Upper lobe of right lung (tissue), 1 donor: ENCODE measurements around the gene LALBA. TPM values are rescaled to one million over a fixed set of nuclear protein-coding genes. Genes with fewer than 3 reads are reported as not detected.

Experiments
- ATAC-seq: fragments of 200-7000 bp; cut with Tn5 transposase; one replicate; pipeline ENCODE4 v1.9.1; 2020; ENCODE audit warnings: mild to moderate bottlenecking, moderate library complexity
- DNase-seq: peaks from one replicate; pipeline ENCODE4 v3.0.0-alpha.2; 2020
- H3K27ac ChIP-seq: fragments of 200-600 bp; one replicate; pipeline ENCODE4 v1.8.0; 2022
- H3K27me3 ChIP-seq: fragments of 200-600 bp; one replicate; pipeline ENCODE4 v1.8.0; 2022; ENCODE audit warnings: mild to moderate bottlenecking
- H3K36me3 ChIP-seq: fragments of 200-600 bp; one replicate; pipeline ENCODE4 v1.8.0; 2022
- H3K4me1 ChIP-seq: fragments of 200-600 bp; one replicate; pipeline ENCODE4 v1.8.0; 2022
- H3K4me3 ChIP-seq: fragments of 200-600 bp; one replicate; pipeline ENCODE4 v1.8.0; 2022; ENCODE audit warnings: mild to moderate bottlenecking
- H3K9me3 ChIP-seq: fragments of 200-600 bp; one replicate; pipeline ENCODE4 v1.8.0; 2022
- intact Hi-C: fragments of 100-400 bp; cut with DNase I; formaldehyde crosslinking; loops from one replicate; pipeline ENCODE4 v1.11.0; 2022
- total RNA-seq: library from RNA; stranded (reverse); fragmentation: NEBNext Ultra II Directional; extraction: Animal tissue kit (Norgen Biotek cat#: 25700); gene quantifications from one replicate; pipeline ENCODE4 v1.2.1, GENCODE V29; 2021
- TF ChIP-seq, protein P1 (sequence below): fragments of 200-600 bp; IDR thresholded peaks from one replicate; pipeline ENCODE4 v1.8.0; 2022; ENCODE audit warnings: antibody characterized with exemption
- donor health status: DM: no; HTN: yes; CAD: no; lungs with severe emphysema.

Gene LALBA
- total RNA-seq, 1 donor from 2014 or later, result not detected

DNA sequence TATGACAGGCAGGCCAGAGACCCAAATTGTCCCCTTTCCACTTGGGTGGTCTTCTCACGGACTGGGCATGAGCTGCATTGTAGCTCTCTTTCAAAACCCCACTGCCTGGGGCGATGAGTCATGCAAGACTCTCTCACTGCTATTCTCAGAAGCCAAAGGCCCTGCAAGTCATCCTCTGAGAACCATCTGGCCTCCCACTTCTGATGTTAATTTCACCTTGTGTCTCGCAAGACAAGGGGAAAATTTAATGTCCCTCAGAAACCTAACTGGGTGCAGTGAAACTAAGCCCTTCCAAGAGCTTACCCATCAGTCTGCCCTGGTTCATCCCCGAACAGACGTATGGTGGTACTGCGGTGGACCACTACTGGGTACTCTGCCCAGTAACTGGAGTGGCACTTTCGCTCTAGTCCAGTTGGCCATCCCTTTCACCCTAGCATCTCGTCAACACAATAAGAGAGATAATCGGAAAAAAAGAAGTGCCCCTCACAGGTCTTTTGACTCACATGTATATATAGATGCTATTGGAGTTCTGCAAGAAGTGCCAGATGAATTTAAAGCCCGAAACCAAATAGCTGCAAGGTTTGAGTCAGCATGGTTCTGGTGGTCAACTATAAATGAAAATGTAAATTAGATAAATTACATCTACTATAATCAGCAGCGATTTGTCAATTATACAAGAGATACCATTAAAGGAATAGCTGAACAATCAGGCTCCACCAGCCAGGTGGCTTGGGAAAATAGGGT, 31.3 kb upstream of the LALBA start:
- intact Hi-C loops, result no loop called here
- no peaks in the 10 kb centered on the region for H3K4me1 ChIP-seq
- H3K36me3 ChIP-seq, result no peaks in the 10 kb centered on the region
- no peak for DNase-seq
- H3K27ac ChIP-seq, result no peak overlapping the region
- no peak overlapping the region for H3K4me3 ChIP-seq
- no peaks in the 10 kb centered on the region for H3K27me3 ChIP-seq
- TF ChIP-seq, protein P1, sequence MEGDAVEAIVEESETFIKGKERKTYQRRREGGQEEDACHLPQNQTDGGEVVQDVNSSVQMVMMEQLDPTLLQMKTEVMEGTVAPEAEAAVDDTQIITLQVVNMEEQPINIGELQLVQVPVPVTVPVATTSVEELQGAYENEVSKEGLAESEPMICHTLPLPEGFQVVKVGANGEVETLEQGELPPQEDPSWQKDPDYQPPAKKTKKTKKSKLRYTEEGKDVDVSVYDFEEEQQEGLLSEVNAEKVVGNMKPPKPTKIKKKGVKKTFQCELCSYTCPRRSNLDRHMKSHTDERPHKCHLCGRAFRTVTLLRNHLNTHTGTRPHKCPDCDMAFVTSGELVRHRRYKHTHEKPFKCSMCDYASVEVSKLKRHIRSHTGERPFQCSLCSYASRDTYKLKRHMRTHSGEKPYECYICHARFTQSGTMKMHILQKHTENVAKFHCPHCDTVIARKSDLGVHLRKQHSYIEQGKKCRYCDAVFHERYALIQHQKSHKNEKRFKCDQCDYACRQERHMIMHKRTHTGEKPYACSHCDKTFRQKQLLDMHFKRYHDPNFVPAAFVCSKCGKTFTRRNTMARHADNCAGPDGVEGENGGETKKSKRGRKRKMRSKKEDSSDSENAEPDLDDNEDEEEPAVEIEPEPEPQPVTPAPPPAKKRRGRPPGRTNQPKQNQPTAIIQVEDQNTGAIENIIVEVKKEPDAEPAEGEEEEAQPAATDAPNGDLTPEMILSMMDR, result no peak
- ATAC-seq, result no peak
- peaks cover 3% of the 10 kb centered on the region for H3K9me3 ChIP-seq

- no peaks in the 10 kb centered on the region for H3K36me3 ChIP-seq
- intact Hi-C loops, result no loop called here
- H3K27ac ChIP-seq, result no peak overlapping the region
- no peak overlapping the region for H3K4me3 ChIP-seq
- ATAC-seq, result no peak
- DNase-seq, result no peak
- TF ChIP-seq, protein P1, result no peak
- H3K4me1 ChIP-seq, result no peaks in the 10 kb centered on the region
- no peaks in the 10 kb centered on the region for H3K9me3 ChIP-seq
- H3K27me3 ChIP-seq, result no peaks in the 10 kb centered on the region
Observed at GRCh38 chr12:48600552-48600951, 30.7 kb upstream of the LALBA start.

GRCh38 chr12:48592591-48593086, 22.8 kb upstream of the LALBA start:
- no peaks in the 10 kb centered on the region for H3K27me3 ChIP-seq
- ATAC-seq (no peak), DNase-seq (no peak)
- no peaks in the 10 kb centered on the region for H3K4me1 ChIP-seq
- TF ChIP-seq, protein P1, result no peak
- H3K36me3 ChIP-seq, result no peaks in the 10 kb centered on the region
- no peak overlapping the region for H3K4me3 ChIP-seq
- no peaks in the 10 kb centered on the region for H3K9me3 ChIP-seq
- intact Hi-C loops, result no loop called here
- no peak overlapping the region for H3K27ac ChIP-seq

- Histone ChIP-seq H3K9me3 (no peaks in the 10 kb centered on the region), H3K4me1 (no peaks in the 10 kb centered on the region), H3K27me3 (no peaks in the 10 kb centered on the region), H3K27ac (no peak overlapping the region), H3K36me3 (no peaks in the 10 kb centered on the region), H3K4me3 (no peak overlapping the region)
- intact Hi-C loops, result no loop called here
- TF ChIP-seq, protein P1, result no peak
- DNase-seq (no peak), ATAC-seq (no peak)
Observed at GRCh38 chr12:48586361-48586760, 16.5 kb upstream of the LALBA start.

- Histone ChIP-seq H3K4me3 (no peak overlapping the region), H3K27ac (no peak overlapping the region), H3K4me1 (no peaks in the 10 kb centered on the region), H3K9me3 (no peaks in the 10 kb centered on the region), H3K27me3 (no peaks in the 10 kb centered on the region), H3K36me3 (no peaks in the 10 kb centered on the region)
- TF ChIP-seq, protein P1, result no peak
- intact Hi-C loops, result no loop called here
- no peak for ATAC-seq
- DNase-seq, result no peak
Observed at GRCh38 chr12:48583728-48584127, 13.9 kb upstream of the LALBA start.
